HG03045 (cell line): ENCODE measurements around the gene INPP5D.
A peak's percentile ranks its signal among the peaks of the same experiment; 100 is the strongest.
"Not testable (repeated sequence)": the region's sequence is repeated elsewhere in the genome, so short reads cannot be mapped to it uniquely, and the experiment has no call there.

Experiments used
- ATAC-seq: cut with Tn5 transposase; IDR thresholded peaks from one replicate; pipeline ENCODE4 v1.9.1; 2021; ENCODE audit warnings: mild to moderate bottlenecking, moderate library complexity; ENCODE audit not compliant: unreplicated experiment

INPP5D gene

DNA sequence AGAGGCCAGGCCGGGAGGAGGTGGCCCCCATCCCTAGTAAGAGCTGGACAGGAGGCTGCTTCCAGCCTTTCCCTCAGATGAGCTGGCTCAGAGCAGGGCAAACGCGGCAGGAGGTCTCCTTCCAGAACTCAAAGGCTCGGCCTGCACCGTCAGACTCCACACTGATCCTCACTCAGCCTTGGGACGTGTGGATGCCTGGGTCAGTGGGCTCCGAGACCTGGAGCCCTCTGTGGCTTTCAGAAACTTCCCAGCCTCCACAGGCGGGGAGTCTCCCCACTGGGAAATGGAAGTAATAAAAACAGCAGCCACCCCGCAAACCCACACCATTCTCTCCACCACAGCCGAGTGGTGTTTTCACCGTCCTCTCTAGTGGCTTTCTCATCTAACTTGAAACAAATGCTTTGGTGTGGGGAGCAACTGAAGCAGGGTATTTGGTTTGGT, 54.3 kb downstream of the INPP5D start:
- no peak for ATAC-seq

DNA sequence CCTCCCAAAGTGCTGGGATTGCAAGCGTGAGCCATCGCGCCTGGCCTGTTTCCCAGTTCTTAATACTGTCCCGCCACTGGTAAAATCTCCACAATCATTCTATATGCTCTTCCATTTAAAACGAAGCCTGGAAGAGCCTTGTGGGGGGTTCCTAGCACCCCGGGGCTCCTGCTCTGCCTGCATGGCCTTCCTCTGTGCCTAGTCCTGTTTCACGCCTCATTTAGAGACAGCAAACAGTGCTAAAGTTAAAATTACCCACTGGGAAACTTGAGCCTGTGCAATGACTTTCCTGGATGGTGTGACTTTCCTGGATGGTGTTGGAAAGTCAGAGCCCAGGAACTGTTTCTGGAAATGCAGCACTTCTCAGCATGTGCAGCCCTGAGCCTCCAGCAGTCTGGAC, 55.0 kb downstream of the INPP5D start:
- ATAC-seq = no peak

DNA sequence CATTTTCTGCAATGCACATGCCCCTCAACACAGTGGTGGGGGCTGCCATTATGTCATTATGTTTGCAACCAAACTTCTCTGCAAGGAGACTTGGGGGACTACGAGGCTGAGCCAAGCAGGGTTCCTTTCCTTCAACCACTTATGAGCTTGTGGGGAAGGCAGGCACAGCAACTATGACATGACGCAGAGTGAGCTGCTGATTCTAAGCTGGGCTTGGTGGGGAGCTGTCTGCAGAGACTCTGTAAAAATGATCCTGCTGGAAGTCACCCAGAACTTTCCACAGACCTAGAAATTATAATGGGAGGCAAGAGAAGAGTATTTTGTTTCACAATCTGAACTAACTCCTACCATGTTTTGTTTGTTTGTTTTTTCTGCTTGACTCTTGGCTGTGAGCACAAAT, 55.6 kb downstream of the INPP5D start:
- ATAC-seq = no peak

DNA sequence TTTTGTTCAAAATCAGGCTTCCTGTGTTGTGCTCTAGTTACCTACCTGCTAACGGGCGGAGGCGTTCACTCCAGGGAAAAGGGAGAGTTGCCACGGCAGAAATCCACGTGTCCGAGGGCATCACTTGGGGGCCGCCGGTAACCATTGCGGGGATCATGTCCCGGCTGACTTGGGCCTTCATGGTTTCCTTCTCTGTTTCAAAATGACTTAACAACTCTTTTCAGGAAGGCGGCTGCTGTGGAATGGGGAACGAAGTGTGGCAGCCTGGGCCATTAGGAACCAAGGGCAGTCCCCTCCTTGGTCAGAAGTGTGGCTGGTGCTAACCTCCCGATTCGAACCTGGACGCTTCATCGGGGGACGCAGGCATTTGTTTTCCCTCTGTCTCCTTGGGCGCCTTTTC, 56.8 kb downstream of the INPP5D start:
- ATAC-seq = no peak

DNA sequence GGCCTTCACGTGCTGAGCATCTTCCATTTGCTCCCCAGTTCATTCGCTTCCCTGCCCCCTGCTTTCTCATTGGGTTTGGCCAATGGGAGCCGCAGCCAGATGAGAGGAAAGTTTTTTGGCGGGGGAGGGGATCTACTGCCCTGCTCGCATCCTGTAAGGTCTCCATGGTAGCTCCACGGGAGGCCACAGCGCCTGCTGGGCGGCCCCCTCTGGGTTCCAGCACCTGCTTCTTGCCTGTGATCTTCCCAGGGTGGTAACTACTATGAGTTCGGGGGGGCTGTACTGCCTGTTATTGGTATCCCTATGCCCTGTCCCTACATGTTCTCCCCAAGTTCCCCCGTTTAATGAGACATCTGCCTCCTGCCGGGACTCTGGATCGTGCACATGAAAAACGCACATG, 57.2 kb downstream of the INPP5D start:
- ATAC-seq = no peak

DNA sequence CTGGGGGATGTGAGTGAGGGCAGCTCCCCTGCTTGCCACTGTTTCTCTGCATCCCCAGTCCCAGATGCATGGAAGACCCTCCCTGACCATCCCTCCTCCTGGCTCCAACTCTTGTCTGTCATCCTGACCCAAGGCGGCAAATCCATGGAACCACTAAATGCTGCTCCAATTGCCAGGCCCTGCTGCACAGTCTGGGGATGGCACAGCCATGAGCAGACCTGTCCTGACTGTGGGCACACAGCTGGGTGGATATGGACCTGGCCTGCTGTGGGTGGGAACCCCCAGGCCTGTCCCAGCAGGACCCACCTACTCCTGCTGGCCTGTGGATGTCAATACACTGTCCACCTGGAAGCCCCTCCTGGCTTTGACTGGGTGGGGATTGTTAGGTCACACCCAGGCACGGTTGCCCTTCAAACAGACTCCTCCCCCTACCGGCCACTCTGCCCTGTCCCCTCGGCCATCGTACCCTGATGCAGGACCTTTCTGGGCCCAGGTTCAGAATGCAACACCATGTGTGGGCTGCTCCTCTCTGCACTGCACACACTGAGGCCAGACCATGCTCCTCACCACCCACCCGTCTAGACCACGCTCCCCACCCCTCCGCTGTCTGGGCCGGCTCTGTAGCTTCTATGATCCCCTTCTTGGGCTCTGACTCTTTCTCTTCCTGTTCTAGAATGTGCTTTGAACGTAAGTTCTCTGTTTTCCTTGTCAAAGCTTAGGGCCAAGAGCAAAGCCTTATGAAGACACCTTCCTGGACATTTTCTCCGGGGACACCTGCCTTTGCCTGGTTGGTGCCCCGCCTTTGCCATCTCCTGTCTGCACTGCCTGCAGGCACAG, 57.9 kb downstream of the INPP5D start:
- no peak for ATAC-seq

DNA sequence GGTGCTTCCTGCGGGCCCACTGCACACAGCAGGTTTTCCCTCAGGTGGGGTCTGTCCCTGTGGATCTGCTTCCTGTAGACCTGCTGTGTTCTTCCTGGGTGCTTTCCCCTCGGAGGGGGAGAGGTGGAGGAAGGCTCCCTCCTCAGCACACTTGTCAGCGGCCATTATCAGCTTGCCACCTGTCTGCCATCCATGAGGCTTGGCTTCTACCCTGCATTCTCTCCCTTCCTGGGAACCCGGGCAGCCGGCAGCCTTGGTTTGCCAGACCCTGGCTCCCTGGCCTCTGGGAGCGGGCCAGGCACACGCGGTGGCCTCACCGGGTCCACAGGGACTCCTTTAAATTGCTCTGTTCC, 58.5 kb downstream of the INPP5D start:
- no peak for ATAC-seq

DNA sequence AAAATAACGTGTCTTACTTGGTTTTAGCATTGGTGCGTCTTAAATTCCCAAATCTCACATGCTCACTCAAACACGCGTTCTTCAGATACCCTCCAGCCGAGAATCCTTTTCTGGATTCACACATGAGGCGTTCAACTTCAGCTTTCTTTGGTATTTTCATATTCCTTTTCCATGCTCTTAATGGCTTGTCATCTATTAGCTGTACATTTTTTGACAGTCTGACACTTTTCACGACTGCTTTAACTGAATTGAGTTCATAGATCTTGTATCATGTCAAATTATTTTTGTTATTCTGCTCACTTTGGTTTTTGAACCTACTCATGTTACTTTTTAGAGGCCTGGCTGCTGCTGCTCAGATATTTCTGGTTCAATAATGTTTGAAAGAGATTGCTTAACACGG, 59.0 kb downstream of the INPP5D start:
- no peak for ATAC-seq

DNA sequence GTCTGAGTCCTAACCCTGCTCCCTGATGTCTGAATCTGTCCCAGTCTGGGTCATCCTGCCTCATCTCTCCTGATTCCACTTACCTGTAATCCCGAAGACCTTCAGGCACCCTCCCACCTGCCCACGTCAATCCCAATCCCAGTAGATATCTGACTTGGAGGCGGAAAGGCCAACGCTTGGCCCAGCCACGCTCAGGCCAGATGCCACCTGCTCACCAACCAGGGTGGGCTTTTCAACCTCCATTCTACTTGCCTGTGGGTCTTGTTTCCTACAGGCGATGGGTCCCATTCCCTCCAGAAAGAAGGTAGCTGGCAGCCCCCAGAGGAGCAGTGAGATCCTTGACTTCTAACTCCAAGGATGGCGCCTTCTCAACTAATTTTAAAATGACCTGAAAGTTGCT, 59.7 kb downstream of the INPP5D start:
- ATAC-seq = no peak

DNA sequence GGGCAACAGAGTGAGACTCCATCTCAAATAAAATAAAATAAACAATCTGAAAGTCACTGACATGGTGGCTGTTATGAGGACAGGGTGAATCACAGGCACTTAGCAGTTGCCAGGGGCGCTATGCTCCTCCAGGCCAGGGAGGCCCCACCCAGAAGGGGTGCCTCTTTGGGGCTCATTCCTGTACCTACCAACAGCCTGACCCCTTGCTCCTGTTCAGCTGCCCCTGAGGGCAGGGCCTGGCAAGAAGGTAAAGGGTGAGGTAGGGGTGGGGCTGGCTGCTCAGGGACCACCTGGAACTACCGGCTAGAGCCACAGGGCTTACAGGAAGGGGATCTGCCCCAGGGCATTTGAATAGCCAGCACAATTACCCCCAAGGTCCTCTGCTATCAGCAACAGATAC, 60.3 kb downstream of the INPP5D start:
- no peak for ATAC-seq

DNA sequence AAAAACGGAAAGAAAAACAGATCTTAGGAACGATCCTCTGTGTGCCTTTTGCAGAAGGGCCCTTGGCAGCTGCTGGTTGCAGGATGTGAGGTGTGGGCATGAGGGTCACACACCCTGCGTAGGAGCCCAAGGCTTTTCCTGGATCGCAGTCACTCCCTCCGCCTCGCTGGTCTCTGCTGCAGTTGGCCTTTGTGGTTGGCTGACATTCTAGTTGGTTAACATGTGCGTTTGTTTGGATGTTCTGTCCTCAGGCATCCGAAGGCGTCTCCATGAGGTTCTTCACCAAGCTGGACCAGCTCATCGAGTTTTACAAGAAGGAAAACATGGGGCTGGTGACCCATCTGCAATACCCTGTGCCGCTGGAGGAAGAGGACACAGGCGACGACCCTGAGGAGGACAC, 61.7 kb downstream of the INPP5D start:
- ATAC-seq = no peak

DNA sequence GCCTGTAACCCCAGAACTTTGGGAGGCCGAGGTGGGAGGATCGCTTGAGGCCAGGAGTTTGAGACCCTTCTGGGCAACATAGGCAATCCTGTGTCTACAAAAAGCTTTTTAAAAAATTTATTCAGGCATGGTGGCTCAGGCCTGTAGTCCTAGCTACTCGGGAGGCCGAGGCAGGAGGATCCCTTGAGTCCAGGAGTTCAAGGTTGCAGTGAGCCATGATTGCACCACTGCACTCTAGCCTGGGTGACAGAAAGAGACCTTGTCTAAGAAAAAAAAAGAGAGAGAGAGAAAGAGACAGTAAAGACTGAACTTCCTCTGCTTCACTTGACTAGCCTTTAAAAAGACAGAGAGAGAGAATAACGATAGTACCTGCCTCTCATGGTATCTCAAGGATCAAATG, 62.4 kb downstream of the INPP5D start:
- ATAC-seq = no peak

DNA sequence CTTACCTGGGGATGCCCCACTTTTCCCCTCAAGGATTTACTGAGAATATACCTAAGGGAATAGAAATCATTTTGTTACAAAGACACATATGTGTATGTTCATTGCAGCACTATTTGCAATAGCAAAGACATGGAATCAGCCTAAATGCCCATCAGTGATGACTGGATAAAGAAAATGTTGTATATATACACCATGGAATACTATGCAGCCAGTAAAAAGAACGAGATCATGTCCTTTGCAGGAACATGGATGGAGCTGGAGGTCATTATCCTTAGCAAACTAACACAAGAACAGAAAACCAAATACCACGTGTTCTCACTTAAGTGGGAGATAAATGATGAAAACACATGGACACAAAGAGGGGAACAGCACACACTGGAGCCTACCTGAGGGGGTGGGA, 63.4 kb downstream of the INPP5D start:
- not testable (repeated sequence) for ATAC-seq

DNA sequence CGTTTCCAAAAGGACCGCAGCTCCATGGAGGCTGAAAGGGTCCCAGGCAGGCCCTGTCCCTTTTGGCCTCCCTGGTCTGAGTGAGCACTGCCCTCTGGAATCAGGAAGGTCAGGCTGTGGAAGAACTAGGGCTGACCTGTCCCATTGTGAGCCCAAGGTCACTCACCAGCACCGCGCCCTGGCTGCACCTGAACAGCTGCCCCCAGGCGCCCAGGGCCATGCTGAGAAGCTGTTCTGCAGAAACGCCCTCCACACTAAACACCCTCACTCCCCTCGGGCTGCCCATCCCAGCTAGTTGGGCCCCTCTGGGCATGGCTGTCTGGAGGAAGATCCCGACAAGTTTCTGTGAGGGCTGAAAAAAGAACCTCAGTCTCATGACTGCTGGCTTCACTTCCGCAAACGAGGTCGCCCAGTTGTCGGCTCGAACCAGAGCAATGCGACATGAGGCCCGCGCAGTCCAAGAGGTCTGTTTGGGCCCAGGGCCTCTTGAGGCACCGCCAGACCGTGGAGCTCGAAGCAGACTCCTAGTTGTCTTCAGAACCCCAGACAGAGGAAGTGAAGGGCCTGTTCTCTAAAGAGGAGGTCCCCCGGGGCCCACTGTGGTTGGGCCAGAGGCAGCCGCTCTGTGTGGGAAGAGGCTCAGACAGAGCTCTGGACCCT, 64.4 kb downstream of the INPP5D start:
- peak; percentile 77 for ATAC-seq

DNA sequence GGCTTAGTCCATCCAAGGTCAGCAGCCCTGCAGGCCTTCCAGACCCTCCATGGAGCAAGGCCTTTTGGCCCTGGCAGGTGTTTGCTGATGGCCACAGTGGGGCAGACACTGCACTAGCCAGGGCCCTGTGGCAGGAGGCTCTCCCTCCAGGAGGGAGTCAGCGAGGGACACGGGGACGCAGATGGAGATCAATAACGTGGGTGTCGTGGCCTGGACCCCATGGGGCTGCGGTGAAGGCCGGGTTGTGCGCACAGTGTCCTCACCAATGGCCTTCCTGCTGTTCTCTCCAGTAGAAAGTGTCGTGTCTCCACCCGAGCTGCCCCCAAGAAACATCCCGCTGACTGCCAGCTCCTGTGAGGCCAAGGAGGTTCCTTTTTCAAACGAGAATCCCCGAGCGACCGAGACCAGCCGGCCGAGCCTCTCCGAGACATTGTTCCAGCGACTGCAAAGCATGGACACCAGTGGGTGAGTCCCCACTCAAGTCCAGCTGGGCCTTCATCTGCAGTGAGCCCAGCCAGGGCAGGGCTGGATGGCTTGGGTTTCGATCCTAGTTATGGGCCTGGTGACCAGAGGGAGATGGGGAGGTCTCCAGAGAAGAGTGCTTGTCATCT, 65.4 kb downstream of the INPP5D start:
- ATAC-seq = no peak

DNA sequence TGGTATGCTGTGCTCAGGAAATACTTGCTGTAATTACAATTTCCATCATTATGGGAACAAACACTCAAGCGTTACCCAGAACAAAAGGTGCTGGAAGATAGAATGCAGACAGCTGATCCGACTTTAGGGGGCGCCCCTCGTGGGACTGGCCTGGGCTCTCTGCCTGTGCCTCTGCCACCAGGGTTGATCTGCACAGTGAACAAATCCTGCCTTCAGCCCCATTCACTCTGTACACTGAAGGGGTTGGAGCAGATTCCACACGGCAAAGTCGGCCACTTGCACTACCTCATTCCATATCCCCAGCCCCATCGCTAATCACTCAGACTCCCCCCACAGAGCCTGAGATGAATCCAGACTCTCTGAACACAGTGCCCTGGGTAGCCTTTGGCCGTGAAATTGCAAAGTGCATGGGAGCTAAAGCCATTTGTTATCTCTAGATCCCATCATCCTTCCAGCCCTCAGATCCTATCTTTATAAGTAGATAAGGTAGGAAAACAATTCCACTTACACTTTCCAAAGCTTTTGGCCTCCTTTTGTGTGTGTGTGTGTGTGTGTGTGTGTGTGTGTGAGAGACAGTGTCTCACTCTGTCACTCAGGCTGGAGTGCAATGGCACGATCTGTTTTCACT, 69.3 kb downstream of the INPP5D start:
- no peak for ATAC-seq

DNA sequence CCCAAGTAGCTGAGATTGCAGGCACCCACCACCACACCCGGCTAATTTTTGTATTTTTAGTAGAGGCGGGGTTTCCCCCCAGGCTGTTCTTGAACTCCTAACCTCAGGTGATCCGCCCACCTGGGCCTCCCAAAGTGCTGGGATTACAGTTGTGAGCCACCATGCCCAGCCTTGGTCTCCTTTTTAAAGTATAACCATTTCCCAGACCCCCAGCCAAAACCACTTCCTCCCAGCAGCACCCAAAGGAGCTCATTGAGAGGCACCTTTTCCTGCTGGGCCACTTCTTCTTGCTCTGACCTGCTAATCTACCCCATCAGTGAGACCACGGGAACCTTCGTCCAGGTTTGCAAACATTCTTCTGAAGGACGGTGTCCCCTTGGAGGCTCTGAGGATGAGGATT, 69.9 kb downstream of the INPP5D start:
- no peak for ATAC-seq

DNA sequence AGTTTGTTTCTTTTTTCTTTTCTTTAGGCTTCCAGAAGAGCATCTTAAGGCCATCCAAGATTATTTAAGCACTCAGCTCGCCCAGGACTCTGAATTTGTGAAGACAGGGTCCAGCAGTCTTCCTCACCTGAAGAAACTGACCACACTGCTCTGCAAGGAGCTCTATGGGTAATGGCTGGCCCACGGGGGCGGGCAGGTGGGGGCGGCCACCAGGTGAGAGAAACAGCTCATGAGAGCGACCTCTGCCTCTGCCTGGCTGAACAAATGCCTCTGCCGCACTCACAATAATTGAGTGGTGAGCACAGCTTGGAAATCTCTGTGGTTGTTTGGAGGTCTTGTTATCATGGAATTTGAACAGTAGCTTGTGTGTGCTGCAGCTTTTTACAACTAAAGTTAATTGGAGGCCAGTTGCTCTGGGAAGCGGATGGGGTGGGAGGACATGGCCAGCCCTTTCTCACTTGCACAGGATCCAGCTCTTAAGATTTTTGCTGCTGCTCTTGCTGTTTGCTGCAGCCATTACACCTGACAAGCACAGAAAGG, 70.4 kb downstream of the INPP5D start:
- no peak for ATAC-seq

DNA sequence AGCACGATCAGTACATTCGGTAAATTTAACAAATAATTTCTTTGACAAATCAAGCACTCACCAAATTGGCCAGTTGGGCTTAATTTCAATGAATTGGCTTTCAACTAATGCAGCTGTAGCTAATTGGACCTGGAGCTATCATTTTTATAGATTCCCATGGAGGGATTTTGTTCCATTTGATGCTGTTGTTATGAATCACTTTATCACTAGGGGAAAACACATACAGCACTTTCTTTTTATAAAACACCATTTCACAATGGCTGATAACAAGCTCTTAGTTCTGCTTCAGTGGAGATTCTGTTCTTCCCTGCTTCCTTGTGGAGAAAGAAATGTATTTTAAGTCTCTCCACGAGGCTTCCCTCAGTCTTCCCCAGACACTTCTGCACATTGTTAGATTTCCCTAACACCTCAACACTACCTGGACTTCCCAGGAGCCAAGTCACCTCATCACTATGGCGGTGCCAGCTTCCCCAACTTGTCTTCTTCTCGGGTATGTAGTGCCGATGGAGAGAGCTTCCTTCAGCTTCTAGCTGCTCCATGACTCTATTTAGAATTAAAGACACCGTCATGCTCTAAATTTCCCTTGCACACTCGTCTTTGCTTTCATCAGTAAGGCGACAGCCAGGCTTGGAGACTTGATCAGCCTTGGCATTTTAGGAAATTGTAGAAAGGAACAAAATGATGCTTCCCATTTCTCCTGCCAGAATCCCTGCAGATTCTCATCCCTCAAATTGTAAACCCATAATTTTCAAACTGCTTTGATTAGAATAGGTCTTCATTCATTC, 72.0 kb downstream of the INPP5D start:
- ATAC-seq = no peak

DNA sequence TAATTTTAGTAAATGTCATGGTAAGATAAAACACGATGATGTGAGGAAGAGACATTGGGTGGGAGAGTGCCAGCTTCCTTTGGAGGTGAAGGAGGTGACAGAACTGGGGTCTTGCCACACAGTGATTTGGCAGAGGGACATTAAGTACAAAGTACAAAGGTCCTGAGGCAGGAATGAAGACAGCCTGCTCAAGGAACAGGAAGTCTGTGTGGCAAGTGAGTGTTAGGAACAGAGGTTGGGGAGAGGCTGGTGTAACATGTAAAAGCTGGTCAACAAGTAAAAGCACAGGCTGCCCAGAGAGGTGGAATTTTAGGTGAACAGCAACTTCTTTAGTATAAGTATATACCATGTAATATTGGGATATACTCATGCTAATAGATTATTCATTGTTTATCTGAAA, 73.1 kb downstream of the INPP5D start:
- ATAC-seq = no peak

DNA sequence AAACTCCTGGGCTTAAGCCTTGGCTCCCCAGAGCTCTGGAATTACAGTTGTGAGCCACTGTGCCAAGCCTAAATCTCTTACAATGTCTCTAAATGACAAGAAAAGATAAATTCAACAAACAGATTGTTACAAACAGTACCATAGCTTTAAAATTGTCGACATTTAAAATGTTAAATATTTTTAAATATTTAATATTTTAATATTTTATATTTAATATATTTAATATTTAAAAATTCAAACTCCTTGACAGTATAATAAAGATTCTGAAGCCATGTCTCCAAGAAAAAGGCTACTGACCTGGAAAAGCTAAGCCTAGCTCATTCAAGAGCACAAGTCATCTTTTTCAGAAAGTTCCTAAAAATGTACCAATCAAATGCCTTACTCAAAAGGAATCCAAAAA, 75.3 kb downstream of the INPP5D start:
- no peak for ATAC-seq
